Fibroblast of pulmonary artery (primary cell): ENCODE measurements around the gene SNED1.

Experiments used
- DNase-seq: peaks from one replicate; pipeline ENCODE4 v3.0.0-alpha.2; 2010; ENCODE audit warnings: low read depth
- H3K4me3 ChIP-seq: replicated peaks from 2 replicates; pipeline ENCODE4 v1.5.1; 2011; ENCODE audit warnings: low read depth, mild to moderate bottlenecking, control low read depth, low read length, moderate library complexity
- CTCF ChIP-seq: IDR thresholded peaks from 2 replicates; pipeline ENCODE4 v1.5.1; 2011; ENCODE audit warnings: mild to moderate bottlenecking, control low read depth, low read length, inconsistent platforms; ENCODE audit errors: missing control alignments

Gene SNED1

DNA sequence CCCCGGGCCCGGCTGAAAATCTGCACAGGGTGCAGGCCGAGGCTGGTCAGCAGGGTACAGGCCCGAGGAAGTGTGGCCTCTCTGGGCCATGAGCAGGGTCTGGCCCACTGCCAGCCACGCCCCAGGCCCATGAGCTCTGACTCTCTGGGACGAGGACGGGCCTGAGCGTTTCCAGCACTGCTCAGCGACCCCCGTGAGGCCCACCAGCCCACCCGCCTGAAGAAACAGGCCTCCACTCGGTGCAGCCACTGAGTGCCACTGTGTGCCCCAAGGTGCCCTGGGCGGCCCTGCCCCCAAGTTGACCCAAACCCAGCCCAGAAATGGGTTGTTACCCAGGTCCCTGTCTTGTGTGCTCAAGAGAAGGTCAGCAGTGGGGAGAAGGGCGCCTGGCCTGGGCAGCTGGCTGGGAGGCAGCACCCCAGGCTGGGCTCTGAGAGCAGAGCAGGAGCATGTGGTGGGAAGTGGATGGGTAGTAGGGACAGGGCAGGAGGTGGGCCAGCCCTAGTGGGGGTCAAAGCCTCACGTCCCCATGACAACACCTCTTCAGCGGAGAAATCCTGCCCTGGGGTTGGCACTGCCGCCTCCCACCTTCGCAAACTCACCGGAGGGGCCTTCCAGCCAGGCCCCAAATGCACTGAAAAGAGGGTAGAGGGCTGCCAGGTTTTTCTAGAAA lies 2.1 kb upstream of the SNED1 start:
- H3K4me3 ChIP-seq: no peak overlapping the region
- TF ChIP-seq CTCF: no peak
- no peak for DNase-seq

DNA sequence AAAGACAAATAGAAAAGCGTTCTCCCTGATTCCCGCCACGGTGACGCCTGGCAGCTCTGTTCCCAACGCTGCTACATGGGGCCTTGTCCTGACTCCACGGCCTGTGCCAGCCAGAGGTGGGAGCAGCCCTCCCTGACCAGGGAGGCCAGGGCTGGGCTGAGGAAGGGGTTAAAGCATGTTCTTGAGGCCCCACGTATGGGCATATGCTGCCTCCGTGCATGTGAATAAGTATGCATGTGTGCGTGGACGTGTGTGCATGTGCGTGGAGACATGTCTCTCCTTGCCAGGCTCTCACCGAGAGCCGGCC lies 1.6 kb upstream of the SNED1 start:
- no peak for DNase-seq
- H3K4me3 ChIP-seq: no peak overlapping the region
- TF ChIP-seq CTCF: no peak

DNA sequence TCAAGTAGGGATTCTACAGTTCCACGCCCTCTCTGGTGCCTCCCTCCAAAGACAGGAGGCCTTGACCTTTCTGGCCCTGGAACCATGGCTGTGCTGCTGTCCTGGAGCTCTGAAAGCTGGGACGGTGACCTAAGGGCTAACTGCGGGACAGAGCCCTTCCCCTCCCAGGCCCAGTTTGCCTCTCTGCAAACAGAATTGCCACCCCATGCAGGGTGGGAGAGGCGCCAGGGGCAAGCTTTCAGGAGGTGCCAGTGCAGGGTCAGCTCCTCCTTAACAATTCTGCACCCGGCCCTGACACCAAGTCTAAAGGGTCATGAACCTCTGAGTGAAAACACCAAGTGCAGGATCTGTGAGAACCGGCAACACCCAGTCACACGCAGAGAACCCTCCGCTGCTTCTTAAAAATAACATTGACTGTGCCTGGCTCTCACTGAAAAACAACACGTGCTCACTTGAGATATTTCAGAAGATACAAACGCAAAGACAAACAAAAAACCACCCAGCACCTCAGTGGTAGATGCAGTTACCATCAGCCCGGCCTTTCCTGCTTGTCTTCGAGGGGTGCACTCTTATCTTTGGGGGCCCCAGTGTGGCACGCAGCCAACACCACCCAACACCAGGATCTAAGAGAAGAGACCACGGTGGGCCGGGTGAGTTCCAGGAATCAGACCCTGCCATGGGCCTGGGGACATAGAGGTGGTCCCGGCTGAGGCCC lies 1.1 kb upstream of the SNED1 start:
- no peak for DNase-seq
- no peak overlapping the region for H3K4me3 ChIP-seq
- TF ChIP-seq CTCF: no peak

DNA sequence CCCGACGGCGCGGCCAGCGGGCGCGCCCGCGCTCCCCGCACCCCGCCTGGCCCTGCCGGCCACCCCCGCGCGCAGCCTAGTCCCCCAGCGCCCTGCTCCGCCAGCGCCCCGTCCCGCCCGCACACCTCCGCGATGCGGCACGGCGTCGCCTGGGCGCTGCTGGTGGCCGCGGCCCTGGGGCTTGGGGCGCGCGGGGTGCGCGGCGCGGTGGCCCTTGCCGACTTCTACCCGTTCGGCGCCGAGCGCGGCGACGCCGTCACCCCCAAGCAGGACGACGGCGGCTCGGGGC lies 232 bp downstream of the SNED1 start:
- H3K4me3 ChIP-seq: peak overlapping the region; percentile 57
- no peak for TF ChIP-seq CTCF
- no peak for DNase-seq

DNA sequence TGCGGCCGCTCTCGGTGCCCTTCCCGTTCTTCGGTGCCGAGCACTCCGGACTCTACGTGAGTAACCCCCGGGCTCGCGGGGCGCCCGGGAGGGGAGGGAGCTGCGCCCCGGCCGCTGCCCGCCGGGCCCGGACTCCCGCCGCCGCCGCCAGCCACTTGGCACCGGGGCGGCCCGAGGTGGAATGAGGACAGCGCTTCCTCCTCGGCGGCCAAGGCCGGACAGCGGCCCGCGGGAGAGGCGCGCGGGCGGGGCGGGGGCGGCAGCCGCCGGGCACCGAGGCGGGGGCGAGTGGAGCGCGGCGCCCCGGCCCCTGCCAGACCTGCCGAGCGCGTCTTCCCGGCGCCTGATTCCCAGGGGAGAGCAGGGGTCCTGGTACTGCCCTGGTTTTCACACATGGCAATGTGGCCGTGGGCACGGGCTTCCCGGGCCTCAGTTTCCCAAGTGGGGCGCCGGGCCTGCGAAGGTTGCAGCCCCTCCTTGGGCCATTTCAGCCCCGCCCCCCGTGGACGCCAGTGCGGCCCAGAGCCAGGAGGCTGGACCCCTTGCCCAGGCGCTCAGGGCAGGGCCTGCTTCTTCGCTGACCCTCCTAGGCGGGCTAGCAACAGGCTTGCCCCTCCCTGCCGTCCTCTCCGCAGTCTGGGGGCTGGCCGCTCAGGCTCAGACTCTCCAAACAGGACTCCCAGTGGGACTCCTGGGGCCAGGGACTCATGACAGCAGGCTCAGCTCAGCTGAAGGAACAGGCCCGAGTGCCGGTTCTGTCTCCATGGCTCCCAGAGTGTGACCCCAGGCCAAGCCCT lies 775 bp downstream of the SNED1 start:
- TF ChIP-seq CTCF: no peak
- H3K4me3 ChIP-seq: peak overlapping the region; percentile 57
- no peak for DNase-seq

DNA sequence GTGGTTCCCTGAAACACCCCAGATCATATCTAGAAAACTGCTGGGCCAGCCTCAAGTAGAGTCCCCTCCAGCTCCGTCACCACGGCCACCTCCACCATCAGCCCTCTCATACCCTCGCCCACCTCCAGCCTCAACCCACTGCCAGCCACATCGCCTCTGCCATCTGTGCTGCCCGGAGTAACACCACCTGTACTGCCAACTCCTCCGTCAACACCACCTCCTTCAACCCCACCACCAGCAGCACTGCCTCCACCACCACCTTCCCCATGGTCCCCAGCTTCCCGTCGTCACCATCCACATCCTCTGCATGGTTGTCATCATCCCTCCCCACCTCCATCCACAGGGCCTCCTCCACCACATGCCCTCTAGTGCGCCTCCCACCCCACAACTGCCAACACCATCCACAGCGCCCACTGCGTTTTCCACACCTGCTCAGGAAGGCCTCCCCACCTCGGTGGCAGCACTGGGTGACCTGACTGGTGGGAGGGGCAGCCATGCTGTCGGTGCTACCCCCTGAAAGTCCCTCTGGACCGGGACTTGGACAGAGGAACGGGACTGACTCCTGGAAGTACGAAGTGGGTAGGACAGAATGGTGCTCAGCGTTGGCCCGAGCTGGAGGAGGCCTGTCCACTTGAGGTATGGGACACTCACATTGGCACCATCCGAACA lies 1.6 kb downstream of the SNED1 start:
- TF ChIP-seq CTCF: no peak
- no peak for DNase-seq
- H3K4me3 ChIP-seq: peak overlapping the region; percentile 57
